ENCODE results near the gene CBL.

DNA sequence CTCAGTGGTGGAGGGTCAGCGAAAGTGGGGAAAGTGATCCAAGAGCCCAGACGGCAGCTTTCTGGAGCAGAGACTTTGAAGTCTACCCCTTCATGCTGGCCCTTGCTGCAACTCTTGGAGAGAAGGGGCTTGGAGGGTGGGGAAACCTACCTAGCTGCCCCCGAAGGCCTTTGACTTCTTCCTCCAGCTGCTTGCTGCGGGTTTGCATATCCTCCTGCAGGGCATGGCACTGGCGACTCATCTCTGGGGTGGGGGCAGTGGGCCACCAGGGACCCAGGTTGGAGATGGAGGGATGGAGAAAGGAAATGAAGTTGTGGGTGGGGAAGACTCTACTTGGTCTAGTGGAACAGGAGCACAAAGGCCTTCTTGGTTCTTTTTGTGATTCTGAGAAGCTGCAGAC lies 13.1 kb upstream of the CBL start:
- TF ChIP-seq, protein P1, sequence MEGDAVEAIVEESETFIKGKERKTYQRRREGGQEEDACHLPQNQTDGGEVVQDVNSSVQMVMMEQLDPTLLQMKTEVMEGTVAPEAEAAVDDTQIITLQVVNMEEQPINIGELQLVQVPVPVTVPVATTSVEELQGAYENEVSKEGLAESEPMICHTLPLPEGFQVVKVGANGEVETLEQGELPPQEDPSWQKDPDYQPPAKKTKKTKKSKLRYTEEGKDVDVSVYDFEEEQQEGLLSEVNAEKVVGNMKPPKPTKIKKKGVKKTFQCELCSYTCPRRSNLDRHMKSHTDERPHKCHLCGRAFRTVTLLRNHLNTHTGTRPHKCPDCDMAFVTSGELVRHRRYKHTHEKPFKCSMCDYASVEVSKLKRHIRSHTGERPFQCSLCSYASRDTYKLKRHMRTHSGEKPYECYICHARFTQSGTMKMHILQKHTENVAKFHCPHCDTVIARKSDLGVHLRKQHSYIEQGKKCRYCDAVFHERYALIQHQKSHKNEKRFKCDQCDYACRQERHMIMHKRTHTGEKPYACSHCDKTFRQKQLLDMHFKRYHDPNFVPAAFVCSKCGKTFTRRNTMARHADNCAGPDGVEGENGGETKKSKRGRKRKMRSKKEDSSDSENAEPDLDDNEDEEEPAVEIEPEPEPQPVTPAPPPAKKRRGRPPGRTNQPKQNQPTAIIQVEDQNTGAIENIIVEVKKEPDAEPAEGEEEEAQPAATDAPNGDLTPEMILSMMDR (IDR thresholded peaks at IDR 0.05) = no peak
- TF ChIP-seq POLR2A (IDR thresholded peaks at IDR 0.05) = no peak
- no peak for TF ChIP-seq EP300 (IDR thresholded peaks at IDR 0.05)
- no peak for TF ChIP-seq POLR2AphosphoS5 (IDR thresholded peaks at IDR 0.05)
